Measurements from ENCODE around the gene NFIL3. TPM values are rescaled to one million over a fixed set of nuclear protein-coding genes. Genes with fewer than 3 reads are reported as not detected.

NFIL3 gene
- total RNA-seq, 4 donors from 2014 or later = 15.8 to 26.4 (median 22.2) TPM

DNA sequence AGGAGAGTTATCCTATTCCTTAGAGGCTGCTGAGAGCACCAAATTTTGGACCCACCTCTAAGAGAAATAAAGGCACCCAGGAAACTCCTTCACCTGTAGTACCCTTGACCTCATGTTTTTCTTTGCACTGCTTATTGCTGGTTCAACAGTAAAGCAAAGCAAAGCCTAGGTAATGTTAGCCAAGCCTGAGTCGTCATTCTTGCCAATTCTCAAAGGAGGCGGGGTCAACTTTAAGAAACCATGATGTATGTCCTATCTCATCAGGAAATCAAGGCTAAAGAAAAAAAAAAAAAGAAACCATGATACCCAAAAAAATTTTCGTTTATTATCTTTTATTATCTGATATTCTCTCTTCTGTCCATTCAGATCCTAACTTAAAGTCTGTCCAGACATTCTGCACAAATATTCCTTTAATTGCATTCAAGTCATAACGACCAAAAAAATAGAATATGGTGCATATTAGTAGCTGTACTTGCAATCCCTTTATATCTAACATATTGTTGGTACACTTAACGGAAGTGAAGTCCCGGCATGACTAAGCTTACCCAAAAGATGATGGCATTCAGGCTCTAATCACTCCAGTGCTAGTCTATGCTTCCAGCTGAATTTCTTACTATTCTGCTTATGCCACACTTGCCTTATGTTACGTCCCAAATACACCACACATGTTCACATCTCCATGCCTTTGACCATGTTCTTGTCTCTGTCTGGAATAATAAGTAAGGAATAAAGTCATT is 63.7 kb downstream of the NFIL3 start:
- TF ChIP-seq POLR2A (IDR thresholded peaks at IDR 0.05) (no peak), EP300 (IDR thresholded peaks at IDR 0.05; ENCODE audit: low read depth) (no peak), POLR2AphosphoS5 (IDR thresholded peaks at IDR 0.05) (no peak)
- TF ChIP-seq, protein P1, sequence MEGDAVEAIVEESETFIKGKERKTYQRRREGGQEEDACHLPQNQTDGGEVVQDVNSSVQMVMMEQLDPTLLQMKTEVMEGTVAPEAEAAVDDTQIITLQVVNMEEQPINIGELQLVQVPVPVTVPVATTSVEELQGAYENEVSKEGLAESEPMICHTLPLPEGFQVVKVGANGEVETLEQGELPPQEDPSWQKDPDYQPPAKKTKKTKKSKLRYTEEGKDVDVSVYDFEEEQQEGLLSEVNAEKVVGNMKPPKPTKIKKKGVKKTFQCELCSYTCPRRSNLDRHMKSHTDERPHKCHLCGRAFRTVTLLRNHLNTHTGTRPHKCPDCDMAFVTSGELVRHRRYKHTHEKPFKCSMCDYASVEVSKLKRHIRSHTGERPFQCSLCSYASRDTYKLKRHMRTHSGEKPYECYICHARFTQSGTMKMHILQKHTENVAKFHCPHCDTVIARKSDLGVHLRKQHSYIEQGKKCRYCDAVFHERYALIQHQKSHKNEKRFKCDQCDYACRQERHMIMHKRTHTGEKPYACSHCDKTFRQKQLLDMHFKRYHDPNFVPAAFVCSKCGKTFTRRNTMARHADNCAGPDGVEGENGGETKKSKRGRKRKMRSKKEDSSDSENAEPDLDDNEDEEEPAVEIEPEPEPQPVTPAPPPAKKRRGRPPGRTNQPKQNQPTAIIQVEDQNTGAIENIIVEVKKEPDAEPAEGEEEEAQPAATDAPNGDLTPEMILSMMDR (IDR thresholded peaks at IDR 0.05) = no peak
- peaks cover 0 to 22% (median 19%) of the 10 kb centered on the region in 4 donors for H3K4me1 ChIP-seq
- H3K27me3 ChIP-seq = no peaks in the 10 kb centered on the region
- H3K27ac ChIP-seq = no peak overlapping the region
- peak overlapping the region in 1 of 4 donors; percentile 85 for H3K4me3 ChIP-seq
- peaks cover 0 to 4% (median 2%) of the 10 kb centered on the region in 4 donors for H3K36me3 ChIP-seq
- WGBS, 2 donors (ENCODE audit: low coverage in 1 of 2) = 56 to 73% methylated on average over 6 to 7 of the region's 7 CpGs
- no peak for DNase-seq
- intact Hi-C loops (cut with DNase I; ENCODE audit: low total_unique reads) = no loop called here
- H3K9me3 ChIP-seq = no peaks in the 10 kb centered on the region
- in situ Hi-C loops (cut with MboI; ENCODE audit: low pct_ligation_motif_present in 1 of 4, low pct_unique_long_range_greater_than_20kb in 1 of 4, low sequenced_read_pairs in 3 of 4) = loop anchor here in 1 of 4 donors (10.0 kb wide), 1 partner anchor 65 kb away; the partner anchor contains the start of gene NFIL3

GRCh38 chr9:91359083-91359482 is 64.5 kb downstream of the NFIL3 start:
- intact Hi-C loops (cut with DNase I; ENCODE audit: low total_unique reads) = no loop called here

More at GRCh38 chr9:91359083-91359482, 64.5 kb downstream of the NFIL3 start:
- H3K4me3 ChIP-seq = no peak overlapping the region
- H3K27me3 ChIP-seq = no peaks in the 10 kb centered on the region
- H3K27ac ChIP-seq = no peak overlapping the region
- H3K36me3 ChIP-seq = peaks cover 0 to 7% (median 2%) of the 10 kb centered on the region in 4 donors
- DNase-seq = no peak
- no peaks in the 10 kb centered on the region for H3K9me3 ChIP-seq
- in situ Hi-C loops (cut with MboI; ENCODE audit: low pct_ligation_motif_present in 1 of 4, low pct_unique_long_range_greater_than_20kb in 1 of 4, low sequenced_read_pairs in 3 of 4) = no loop called here
- peaks cover 0 to 22% (median 19%) of the 10 kb centered on the region in 4 donors for H3K4me1 ChIP-seq
- WGBS, 2 donors (ENCODE audit: low coverage in 1 of 2) = 64 to 76% methylated on average over 2 of the region's 2 CpGs
- no peak for TF ChIP-seq POLR2A (IDR thresholded peaks at IDR 0.05)
- TF ChIP-seq, protein P1 (IDR thresholded peaks at IDR 0.05) = no peak

Other genes with a start within 250 kb of the NFIL3 start
- 100 to 1,000 TPM in 2 of 4 donors, 10 to 100 TPM in 2; 55.0 to 136 (median 83.8) TPM for gene AUH, start 61.9 kb downstream of the NFIL3 start, total RNA-seq